Prostate gland (tissue), 2 donors: ENCODE measurements around the gene DNLZ. TPM values are rescaled to one million over a fixed set of nuclear protein-coding genes. Genes with fewer than 3 reads are reported as not detected.

ENCODE experiments used
- DNase-seq: peaks from one replicate; pipeline ENCODE4 v3.0.0-alpha.2; 2019; ENCODE audit warnings: low spot score
- H3K27ac ChIP-seq, 2 donors: fragments of 200-600 bp; sonication (generic); 2 replicates each; pipeline ENCODE4 v1.5.1; 2017 to 2019
- H3K27me3 ChIP-seq: fragments of 200-600 bp; sonication (generic); replicated peaks from 2 replicates; pipeline ENCODE4 v1.5.1; 2019; ENCODE audit not compliant: insufficient read depth
- H3K36me3 ChIP-seq, 2 donors: fragments of 200-600 bp; sonication (generic); 1 replicate in 1 of 2; 2 replicates in 1 of 2; pipeline versions ENCODE4 v1.5.1 to v1.8.1; 2017 to 2019
- H3K4me1 ChIP-seq: fragments of 200-600 bp; sonication (generic); replicated peaks from 2 replicates; pipeline ENCODE4 v1.5.1; 2019
- H3K4me3 ChIP-seq, 2 donors: fragments of 200-600 bp; sonication (generic); 2 replicates each; pipeline ENCODE4 v1.5.1; 2017 to 2019
- H3K9me3 ChIP-seq: fragments of 200-600 bp; sonication (generic); 2 replicates; pipeline ENCODE4 v1.5.1; 2017
- POLR2A ChIP-seq: fragments of 450-650 bp; IDR thresholded peaks from one replicate; pipeline ENCODE4 v1.6.1; 2016; ENCODE audit warnings: antibody characterized with exemption, mild to moderate bottlenecking
- POLR2AphosphoS5 ChIP-seq: sonication (generic); formaldehyde crosslinking; IDR thresholded peaks from one replicate; pipeline ENCODE4 v1.6.1; 2017; ENCODE audit warnings: antibody characterized with exemption
- WGBS: methylation state at CpG from one replicate; pipeline ENCODE4 v1.1.5; 2018; 5-methylcytosine and 5-hydroxymethylcytosine counted together
- intact Hi-C: fragments of 100-400 bp; cut with DNase I; formaldehyde crosslinking; loops from one replicate; pipeline ENCODE4 v1.14.2; 2022
- total RNA-seq, 2 donors: library from RNA; depleted of rRNA; stranded (reverse); fragments of >200 nt; gene quantifications; one replicate each; pipeline ENCODE4 v1.1.0, GENCODE V29; 2016
- TF ChIP-seq, protein P1 (sequence below), 4 experiments: fragments of 200-600 bp in 2 of 4; fragments of 450-650 bp in 2 of 4; sonication (generic) in 2 of 4; IDR thresholded peaks; 1 replicate in 3 of 4; 2 replicates in 1 of 4; pipeline ENCODE4 v1.5.1; 2016 to 2019; ENCODE audit warnings: antibody characterized with exemption in 4 of 4, mild to moderate bottlenecking in 2 of 4, moderate library complexity in 2 of 4

The DNLZ gene
- total RNA-seq, 2 donors from 2014 or later: 37.6 to 64.3 TPM

DNA sequence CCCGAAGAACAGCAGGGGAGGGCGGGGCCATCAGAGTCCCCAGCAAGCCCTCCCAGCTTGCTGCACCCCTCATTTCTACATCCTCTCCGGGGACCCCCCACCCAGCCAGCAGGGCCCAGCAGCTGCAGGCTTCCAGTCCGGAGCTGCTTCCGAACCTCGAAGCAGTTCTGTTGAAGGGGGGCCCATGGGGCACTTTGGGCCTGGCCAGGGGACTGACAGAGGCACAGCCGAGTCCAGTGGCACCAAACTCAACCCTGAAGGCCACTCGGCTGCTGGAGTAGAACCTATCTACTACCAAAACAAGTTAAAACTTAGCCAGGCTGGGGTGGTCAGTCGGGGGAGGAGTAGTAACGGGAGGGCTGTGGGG, 51.6 kb downstream of the DNLZ start:
- WGBS: 66% methylated on average over 9 of the region's 10 CpGs
- H3K27me3 ChIP-seq: no peaks in the 10 kb centered on the region

DNA sequence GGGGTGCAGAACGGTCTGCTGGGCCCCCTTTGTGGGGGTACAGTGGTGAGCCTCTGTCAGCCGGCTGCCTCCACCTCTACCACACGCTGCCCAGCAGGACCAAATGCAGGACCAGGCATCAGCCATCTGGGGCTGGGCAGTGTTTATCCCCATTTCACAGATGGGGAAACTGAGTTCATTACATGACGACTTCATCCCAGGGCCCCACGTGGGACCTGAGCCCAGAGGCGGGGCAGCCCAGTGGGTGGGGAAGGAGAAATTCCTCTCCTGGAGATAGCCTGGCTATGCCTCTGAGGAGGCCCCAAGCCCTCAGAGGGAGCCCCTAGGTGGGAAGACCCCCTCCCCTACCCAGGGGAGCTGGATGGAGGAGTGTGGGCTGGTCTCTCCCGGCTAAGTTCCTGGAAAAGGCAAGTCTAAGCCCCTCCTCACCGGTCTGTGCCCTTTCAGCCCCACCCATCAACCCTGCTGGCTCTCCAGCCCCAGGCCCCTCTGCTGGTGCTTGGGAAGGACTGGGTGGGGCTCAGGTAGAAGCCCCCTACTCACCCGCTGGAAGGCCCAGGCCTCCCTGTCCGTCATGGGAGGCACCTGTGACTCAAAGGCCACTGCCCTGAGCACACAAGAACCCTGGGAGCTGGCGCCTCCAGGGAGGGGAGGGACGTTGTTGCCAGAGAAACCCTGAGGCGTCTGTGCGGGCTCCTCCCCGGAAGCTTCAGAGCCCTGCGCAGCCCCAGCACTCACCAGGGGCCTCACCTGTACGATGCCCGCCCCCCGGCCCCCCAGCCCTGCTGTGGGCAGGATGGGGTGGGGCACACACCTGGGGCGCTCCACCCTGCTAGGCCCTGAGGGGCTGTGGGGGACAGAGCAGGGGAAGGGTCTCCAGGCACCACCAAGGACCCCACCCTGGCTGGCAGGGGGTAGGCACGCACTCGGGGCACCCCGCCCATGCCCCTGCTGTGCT, 52.2 kb downstream of the DNLZ start:
- no peaks in the 10 kb centered on the region for H3K4me1 ChIP-seq
- intact Hi-C loops: no loop called here
- no peaks in the 10 kb centered on the region for H3K36me3 ChIP-seq
- no peak for DNase-seq
- H3K4me3 ChIP-seq: no peak overlapping the region
- TF ChIP-seq, protein P1, sequence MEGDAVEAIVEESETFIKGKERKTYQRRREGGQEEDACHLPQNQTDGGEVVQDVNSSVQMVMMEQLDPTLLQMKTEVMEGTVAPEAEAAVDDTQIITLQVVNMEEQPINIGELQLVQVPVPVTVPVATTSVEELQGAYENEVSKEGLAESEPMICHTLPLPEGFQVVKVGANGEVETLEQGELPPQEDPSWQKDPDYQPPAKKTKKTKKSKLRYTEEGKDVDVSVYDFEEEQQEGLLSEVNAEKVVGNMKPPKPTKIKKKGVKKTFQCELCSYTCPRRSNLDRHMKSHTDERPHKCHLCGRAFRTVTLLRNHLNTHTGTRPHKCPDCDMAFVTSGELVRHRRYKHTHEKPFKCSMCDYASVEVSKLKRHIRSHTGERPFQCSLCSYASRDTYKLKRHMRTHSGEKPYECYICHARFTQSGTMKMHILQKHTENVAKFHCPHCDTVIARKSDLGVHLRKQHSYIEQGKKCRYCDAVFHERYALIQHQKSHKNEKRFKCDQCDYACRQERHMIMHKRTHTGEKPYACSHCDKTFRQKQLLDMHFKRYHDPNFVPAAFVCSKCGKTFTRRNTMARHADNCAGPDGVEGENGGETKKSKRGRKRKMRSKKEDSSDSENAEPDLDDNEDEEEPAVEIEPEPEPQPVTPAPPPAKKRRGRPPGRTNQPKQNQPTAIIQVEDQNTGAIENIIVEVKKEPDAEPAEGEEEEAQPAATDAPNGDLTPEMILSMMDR (IDR thresholded peaks at IDR 0.05): no peak
- TF ChIP-seq POLR2A (no peak), POLR2AphosphoS5 (no peak)
- H3K9me3 ChIP-seq: no peaks in the 10 kb centered on the region
- H3K27ac ChIP-seq: no peak overlapping the region
- H3K27me3 ChIP-seq: no peaks in the 10 kb centered on the region
- WGBS: 67% methylated on average over 21 of the region's 23 CpGs

More for the DNA sequence above, 51.6 kb downstream of the DNLZ start:
- H3K9me3 ChIP-seq: no peaks in the 10 kb centered on the region
- intact Hi-C loops: no loop called here
- H3K36me3 ChIP-seq: no peaks in the 10 kb centered on the region
- H3K4me3 ChIP-seq: no peak overlapping the region
- TF ChIP-seq, protein P1 (IDR thresholded peaks at IDR 0.05): no peak
- no peak for TF ChIP-seq POLR2A
- no peak for DNase-seq
- no peaks in the 10 kb centered on the region for H3K4me1 ChIP-seq
- no peak overlapping the region for H3K27ac ChIP-seq

DNA sequence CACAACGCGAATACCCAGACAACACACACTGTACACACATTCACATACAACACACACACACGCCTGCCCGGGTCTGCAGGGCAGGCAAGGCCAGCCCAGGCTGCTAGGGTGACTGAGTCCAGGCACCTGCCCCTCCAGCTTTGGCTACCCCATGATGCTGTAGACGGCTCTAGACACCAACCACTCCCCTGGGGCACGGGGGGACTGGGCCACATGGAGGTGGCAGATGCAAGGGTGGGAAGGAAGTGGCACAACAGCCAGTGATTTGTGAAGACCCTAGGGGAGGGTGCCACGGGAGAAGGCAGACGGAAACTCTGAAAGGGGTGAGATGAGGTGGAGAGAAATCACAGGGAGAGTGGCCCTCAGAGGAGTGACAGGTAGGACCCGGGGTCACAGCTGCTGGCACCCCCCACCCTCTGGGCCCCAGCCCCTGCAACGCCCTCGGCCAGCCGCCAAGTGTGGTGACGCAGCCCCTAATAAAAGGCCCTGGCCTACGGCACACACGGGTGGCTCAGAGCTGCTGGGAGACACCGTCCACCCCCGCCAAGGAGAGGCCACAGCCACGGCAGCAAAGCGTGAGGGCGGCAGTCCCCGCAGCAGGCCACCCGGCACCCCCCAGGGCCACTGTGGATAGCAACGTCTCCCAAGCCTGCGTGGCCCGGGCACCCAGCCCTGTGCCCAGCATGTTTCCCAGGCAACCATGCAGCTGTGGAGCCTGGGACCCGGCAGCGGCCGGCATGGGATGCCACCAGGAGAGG, 53.1 kb downstream of the DNLZ start:
- no peak overlapping the region for H3K27ac ChIP-seq
- no peaks in the 10 kb centered on the region for H3K4me1 ChIP-seq
- no peak overlapping the region for H3K4me3 ChIP-seq
- no peaks in the 10 kb centered on the region for H3K9me3 ChIP-seq
- no peaks in the 10 kb centered on the region for H3K27me3 ChIP-seq
- no peak for DNase-seq
- H3K36me3 ChIP-seq: no peaks in the 10 kb centered on the region
- TF ChIP-seq, protein P1 (IDR thresholded peaks at IDR 0.05): no peak
- TF ChIP-seq POLR2A (no peak), POLR2AphosphoS5 (no peak)
- intact Hi-C loops: no loop called here
- WGBS: 39% methylated on average over 14 of the region's 28 CpGs

DNA sequence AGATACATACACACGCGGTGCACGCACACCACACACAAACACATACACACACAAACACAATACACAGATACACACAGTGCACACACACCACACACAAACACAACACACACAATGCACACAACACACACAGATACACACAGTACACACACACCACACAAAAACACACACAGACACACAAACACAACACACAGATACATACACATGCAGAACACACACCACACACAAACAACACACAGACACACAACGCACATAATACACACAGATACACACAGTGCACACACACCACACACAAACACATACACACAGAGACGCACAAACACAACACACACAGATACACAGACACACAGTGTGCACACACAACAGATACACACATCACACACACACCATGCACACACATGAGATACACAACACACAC, 53.7 kb downstream of the DNLZ start:
- Histone ChIP-seq H3K27me3 (no peaks in the 10 kb centered on the region), H3K4me1 (no peaks in the 10 kb centered on the region), H3K9me3 (no peaks in the 10 kb centered on the region), H3K4me3 (no peak overlapping the region), H3K27ac (no peak overlapping the region), H3K36me3 (no peaks in the 10 kb centered on the region)
- DNase-seq: no peak
- 95% methylated on average over 5 of the region's 5 CpGs for WGBS
- TF ChIP-seq POLR2AphosphoS5 (no peak), POLR2A (no peak)
- TF ChIP-seq, protein P1 (IDR thresholded peaks at IDR 0.05): no peak
- intact Hi-C loops: no loop called here

Other genes starting within 250 kb of the DNLZ start
- 10 to 100 TPM; 44.7 to 65.1 TPM for gene TMEM250, start 244.9 kb downstream of the DNLZ start, total RNA-seq
- 1 to 10 TPM in 1 of 2 donors, not detected in 1; 1.3 TPM for gene LHX3, start 158.6 kb downstream of the DNLZ start, total RNA-seq
- gene QSOX2, start 117.9 kb downstream of the DNLZ start, total RNA-seq: 10 to 100 TPM in 1 of 2 donors, 1 to 10 TPM in 1; 4.3 to 12.2 TPM
- gene CCDC187, start 59.6 kb downstream of the DNLZ start, total RNA-seq: 1 to 10 TPM in 1 of 2 donors, not detected in 1; 1.2 TPM
- 10 to 100 TPM; 11.3 to 89.2 TPM for gene GPSM1, start 36.2 kb downstream of the DNLZ start, total RNA-seq
- 1 to 10 TPM; 1.5 to 3.4 TPM for gene CARD9, start 9.9 kb upstream of the DNLZ start, total RNA-seq
- gene SNAPC4, start 36.4 kb upstream of the DNLZ start, total RNA-seq: 10 to 100 TPM in 1 of 2 donors, 1 to 10 TPM in 1; 8.6 to 22.2 TPM
- gene ENTR1, start 46.9 kb upstream of the DNLZ start, total RNA-seq: 10 to 100 TPM; 19.9 to 52.5 TPM
- gene PMPCA, start 46.9 kb upstream of the DNLZ start, total RNA-seq: 10 to 100 TPM; 29.2 to 58.7 TPM
- gene INPP5E, start 76.1 kb upstream of the DNLZ start, total RNA-seq: 10 to 100 TPM; 10.7 to 22.7 TPM
- 100 to 1,000 TPM in 1 of 2 donors, 10 to 100 TPM in 1; 94.7 to 111 TPM for gene SEC16A, start 119.3 kb upstream of the DNLZ start, total RNA-seq
- gene NOTCH1, start 182.3 kb upstream of the DNLZ start, total RNA-seq: 10 to 100 TPM; 38.0 to 63.3 TPM